Endothelial cell of umbilical vein (primary cell): Measurements from ENCODE around the gene GRIA4. TPM values are rescaled to one million over a fixed set of nuclear protein-coding genes. Genes with fewer than 3 reads are reported as not detected.

Experiments
- BruUV-seq: library from RNA; stranded (reverse); fragments of 400-500 nt; replicated peaks from 2 replicates; lab custom pipeline; 2021; lab: Mats Ljungman, UMichigan
- CTCF ChIA-PET: fragments of 300-600, 350-600 bp; sonication (Branson Sonifier 250); formaldehyde crosslinking; loops from one replicate; lab custom pipeline; 2021; ENCODE audit warnings: antibody characterized with exemption, inconsistent platforms; lab: Charles Lee
- POLR2A ChIA-PET: fragments of 300-600, 350-600 bp; sonication (Branson Sonifier 250); formaldehyde crosslinking; loops from one replicate; lab custom pipeline; 2021; ENCODE audit warnings: antibody characterized with exemption, inconsistent platforms; lab: Charles Lee
- DNase-seq: peaks from one replicate; pipeline ENCODE4 v3.0.0-alpha.2; 2011; ENCODE audit warnings: low read depth, low spot score
- FAIRE-seq: peaks from 2 replicates; lab custom pipeline; 2011; peaks lifted over from hg19 to GRCh38; lab: Jason Lieb, UNC
- H2AFZ ChIP-seq: 2 replicates; pipeline ENCODE4 v1.6.0; 2012; ENCODE audit warnings: low read depth, low read length, control low read depth, inconsistent platforms
- H3K27ac ChIP-seq: 2 replicates; pipeline ENCODE4 v1.5.1; 2011; ENCODE audit warnings: low read depth, mild to moderate bottlenecking, control low read depth, low read length, moderate library complexity; ENCODE audit not compliant: insufficient read depth
- H3K27me3 ChIP-seq, 2 experiments: 2 replicates each; pipeline versions ENCODE4 v1.6.0 to v1.6.1; 2011; ENCODE audit warnings: low read length in 2 of 2, mixed read lengths in 1 of 2; ENCODE audit not compliant: control insufficient read depth in 2 of 2, insufficient read depth in 2 of 2
- H3K36me3 ChIP-seq, 2 experiments: 2 replicates in 1 of 2; 3 replicates in 1 of 2; pipeline ENCODE4 v1.5.1; 2011; ENCODE audit warnings: low read length in 2 of 2, mild to moderate bottlenecking in 1 of 2, moderate library complexity in 1 of 2; ENCODE audit not compliant: control insufficient read depth in 2 of 2, insufficient read depth in 2 of 2; ENCODE audit errors: extremely low read depth in 1 of 2
- H3K4me1 ChIP-seq: 3 replicates; pipeline ENCODE4 v1.5.1; 2011; ENCODE audit warnings: mild to moderate bottlenecking, low read length; ENCODE audit not compliant: control insufficient read depth, insufficient read depth; ENCODE audit errors: extremely low read depth
- H3K4me2 ChIP-seq: 2 replicates; pipeline ENCODE4 v1.6.1; 2011; ENCODE audit warnings: low read length, control low read depth, mixed read lengths; ENCODE audit not compliant: insufficient read depth
- H3K4me3 ChIP-seq, 3 experiments: fragments of 200-600 bp in 1 of 3; sonication (generic), shearing (Covaris generic) in 1 of 3; replicated peaks in 1 of 3; 2 replicates each; pipeline ENCODE4 v1.5.1; 2011 to 2016; ENCODE audit warnings: control low read depth in 3 of 3, low read length in 3 of 3, mild to moderate bottlenecking in 2 of 3, inconsistent platforms in 1 of 3, low read depth in 1 of 3, moderate library complexity in 1 of 3; ENCODE audit not compliant: insufficient read depth in 1 of 3
- H3K79me2 ChIP-seq: 2 replicates; pipeline ENCODE4 v1.6.0; 2012; ENCODE audit warnings: low read length, inconsistent platforms; ENCODE audit not compliant: control insufficient read depth, insufficient read depth
- H3K9ac ChIP-seq: replicated peaks from 2 replicates; pipeline ENCODE3; 2011; ENCODE audit warnings: low read length, control low read depth; ENCODE audit not compliant: insufficient read depth; ENCODE audit errors: extremely low read depth
- H3K9me1 ChIP-seq: replicated peaks from 3 replicates; pipeline ENCODE4 v1.6.0; 2011; ENCODE audit warnings: mild to moderate bottlenecking, low read length; ENCODE audit not compliant: control insufficient read depth, insufficient read depth; ENCODE audit errors: extremely low read depth
- H3K9me3 ChIP-seq: replicated peaks from 2 replicates; pipeline ENCODE4 v1.5.1; 2012; ENCODE audit warnings: low read length, inconsistent platforms; ENCODE audit not compliant: control insufficient read depth, insufficient read depth
- H4K20me1 ChIP-seq: replicated peaks from 2 replicates; pipeline ENCODE3; 2011; ENCODE audit warnings: mild to moderate bottlenecking, low read length; ENCODE audit not compliant: control insufficient read depth, insufficient read depth; ENCODE audit errors: extremely low read depth
- CTCF ChIP-seq, 2 donors: IDR thresholded peaks; 1 replicate in 1 of 2; 2 replicates in 1 of 2; pipeline ENCODE4 v1.5.1; 2011; ENCODE audit warnings: low read length in 2 of 2, mild to moderate bottlenecking in 2 of 2, moderate library complexity in 2 of 2, control low read depth in 1 of 2, inconsistent platforms in 1 of 2, low read depth in 1 of 2; ENCODE audit not compliant: insufficient read depth in 1 of 2; ENCODE audit errors: extremely low read depth in 1 of 2
- EZH2 ChIP-seq: IDR thresholded peaks from 2 replicates; pipeline ENCODE4 v1.6.1; 2012; ENCODE audit warnings: borderline replicate concordance, low read depth, mild to moderate bottlenecking, moderate library complexity, low read length, inconsistent platforms; ENCODE audit not compliant: severe bottlenecking
- dilution Hi-C: fragments of 300-500 bp; cut with MboI; formaldehyde crosslinking; loops from one replicate; pipeline ENCODE4 v1.15.0; 2019; ENCODE audit warnings: low sequenced_read_pairs; ENCODE audit not compliant: extremely low pct_ligation_motif_present
- intact Hi-C: fragments of 100-400 bp; cut with micrococcal nuclease; formaldehyde crosslinking; loops from one replicate; pipeline ENCODE4 v1.10.0; 2022
- polyA plus RNA-seq, 4 experiments: library from polyadenylated mRNA; depleted of rRNA in 3 of 4; stranded (reverse) in 3 of 4; unstranded in 1 of 4; fragments of >200 nt; gene quantifications; 2 replicates each; pipeline versions ENCODE4 v1.2.1 to v1.2.3, GENCODE V29; 2011 to 2012; ENCODE audit warnings: missing spikeins in 1 of 4
- total RNA-seq: library from RNA; stranded (reverse); gene quantifications from 2 replicates; pipeline ENCODE4 v1.2.3, GENCODE V29; 2021

GRIA4 gene
- total and polyA plus RNA-seq, 2 donors (not counting 3 experiments of a cell fraction or from before 2014, with no cell fraction given), result not detected

DNA sequence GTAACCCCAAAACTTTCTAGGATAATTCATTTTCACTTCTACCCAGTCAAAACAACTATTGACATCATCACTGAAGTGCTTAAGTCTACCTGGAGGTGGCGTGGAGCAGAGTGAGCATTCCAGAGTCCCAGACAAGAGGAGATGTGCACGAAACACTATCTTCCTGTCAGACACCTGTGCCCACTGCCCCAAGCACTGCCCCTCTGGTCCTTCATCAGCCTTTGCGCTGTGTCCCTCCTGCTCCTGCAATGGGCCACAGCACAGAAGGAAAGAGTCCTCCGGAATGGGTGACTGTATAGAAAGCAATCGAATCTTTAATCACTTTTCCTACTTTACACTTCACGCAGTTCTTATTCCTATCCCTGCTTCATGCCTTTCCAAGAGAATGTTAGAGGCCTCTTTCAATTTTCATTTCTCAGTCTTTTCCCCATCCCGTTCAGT, 512 bp upstream of the GRIA4 start:
- peaks cover 17% of the 10 kb centered on the region for H3K4me1 ChIP-seq
- dilution Hi-C loops, result no loop called here
- ChIA-PET POLR2A (no interaction called here), CTCF (no interaction called here)
- peak; percentile 85 for FAIRE-seq
- intact Hi-C loops, result no loop called here
- H3K36me3 ChIP-seq, result no peaks in the 10 kb centered on the region
- H3K4me2 ChIP-seq, result peak overlapping the region; percentile 94
- H3K79me2 ChIP-seq, result no peaks in the 10 kb centered on the region
- no peaks in the 10 kb centered on the region for H3K9me1 ChIP-seq
- H2AFZ ChIP-seq, result peak overlapping the region; percentile 60
- TF ChIP-seq EZH2, result no peak
- TF ChIP-seq CTCF (IDR thresholded peaks at IDR 0.05; ENCODE audit: extremely low read depth in 1 of 2, insufficient read depth in 1 of 2, low read depth in 1 of 2, low read length in 2 of 2), result peak; percentile 35 to 53
- no peak overlapping the region for H3K27ac ChIP-seq
- peak; percentile 39 for DNase-seq
- H3K4me3 ChIP-seq, result peak overlapping the region in 1 of 3 experiments; percentile 66
- H3K9ac ChIP-seq, result no peak overlapping the region
- peaks cover 28 to 30% of the 10 kb centered on the region in 2 experiments for H3K27me3 ChIP-seq
- H4K20me1 ChIP-seq, result no peaks in the 10 kb centered on the region
- no peaks in the 10 kb centered on the region for H3K9me3 ChIP-seq
- BruUV-seq, result no TSS peak

DNA sequence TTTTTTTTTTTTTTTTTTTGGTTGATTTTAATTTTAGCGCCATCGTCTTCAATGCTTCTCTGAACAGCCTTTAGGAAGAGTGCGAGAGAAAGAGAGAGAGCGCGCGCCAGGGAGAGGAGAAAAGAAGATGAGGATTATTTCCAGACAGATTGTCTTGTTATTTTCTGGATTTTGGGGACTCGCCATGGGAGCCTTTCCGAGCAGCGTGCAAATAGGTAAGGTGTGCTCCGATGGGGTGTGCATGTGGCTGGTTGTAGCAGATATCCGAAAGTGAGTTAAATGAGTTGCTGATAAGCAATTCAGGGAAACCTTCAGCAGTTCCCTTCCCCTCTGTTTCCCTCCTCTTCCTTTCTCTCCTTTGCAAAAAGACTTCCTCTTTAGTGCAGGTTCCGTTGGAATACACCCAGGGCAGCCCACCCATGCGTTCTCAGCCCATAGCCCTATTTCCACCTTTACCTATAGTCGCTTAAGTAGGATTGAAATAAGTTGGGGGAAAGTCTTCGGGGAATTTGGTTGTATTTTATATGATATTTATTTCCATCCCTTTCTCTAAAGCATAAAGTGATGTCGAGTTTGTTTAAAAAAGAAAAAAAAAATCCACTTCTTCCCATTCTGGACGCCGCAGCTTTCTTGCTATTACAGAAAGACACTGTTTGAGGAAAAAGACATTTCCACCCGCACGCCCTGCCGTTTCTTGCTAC, 1.1 kb downstream of the GRIA4 start:
- DNase-seq, result peak; percentile 12
- TF ChIP-seq EZH2, result peak; percentile 52
- no peak for TF ChIP-seq CTCF (IDR thresholded peaks at IDR 0.05; ENCODE audit: extremely low read depth in 1 of 2, insufficient read depth in 1 of 2, low read depth in 1 of 2, low read length in 2 of 2)
- CTCF ChIA-PET, result interaction anchor here (1.8 to 2.0 kb wide), 2 partner anchors 14 to 252 kb away, joined by 4 to 7 read pairs; no protein-coding TSS in a partner anchor
- Histone ChIP-seq H3K4me3 (peak overlapping the region in 2 of 3 experiments; percentile 17 to 66), H3K79me2 (no peaks in the 10 kb centered on the region), H2AFZ (peak overlapping the region; percentile 65), H3K36me3 (no peaks in the 10 kb centered on the region), H3K4me2 (peak overlapping the region; percentile 94), H4K20me1 (no peaks in the 10 kb centered on the region), H3K27ac (no peak overlapping the region), H3K9me1 (no peaks in the 10 kb centered on the region), H3K27me3 (peaks cover 28 to 30% of the 10 kb centered on the region in 2 experiments), H3K4me1 (peaks cover 17% of the 10 kb centered on the region), H3K9me3 (no peaks in the 10 kb centered on the region), H3K9ac (no peak overlapping the region)
- no TSS peak for BruUV-seq
- intact Hi-C loops (loop anchor here (2.0 to 10.0 kb wide), 2 partner anchors 20 to 366 kb away; no protein-coding TSS in a partner anchor), dilution Hi-C loops (no loop called here)
- FAIRE-seq, result no peak
- POLR2A ChIA-PET, result no interaction called here
